A549 (cell line): Measurements from ENCODE around the gene PRTFDC1.
"Not testable (repeated sequence)": the region's sequence is repeated elsewhere in the genome, so short reads cannot be mapped to it uniquely, and the experiment has no call there.

Experiments
- CEBPB ChIP-seq, 2 experiments: fragments of >200 bp in 1 of 2; sonication (Bioruptor Twin) in 1 of 2; formaldehyde crosslinking in 1 of 2; IDR thresholded peaks; 2 replicates each; pipeline ENCODE4 v1.6.1; 2012 to 2016
- CHD2 ChIP-seq: fragments of 150-350 bp; IDR thresholded peaks from 2 replicates; pipeline ENCODE4 v1.6.1; 2014; ENCODE audit warnings: low read length; ENCODE audit not compliant: partially characterized antibody
- FOSL2 ChIP-seq, 2 experiments: fragments of 450-650 bp in 1 of 2; fragments of >200 bp in 1 of 2; sonication (Bioruptor Twin) in 1 of 2; formaldehyde crosslinking; IDR thresholded peaks; 2 replicates each; pipeline versions ENCODE4 v1.5.0 to v1.6.1; 2016 to 2020; ENCODE audit warnings: mild to moderate bottlenecking in 1 of 2, moderate library complexity in 1 of 2
- KDM1A ChIP-seq: fragments of 200-600 bp; sonication (generic); IDR thresholded peaks from 2 replicates; pipeline ENCODE4 v1.6.1; 2016; ENCODE audit warnings: low read depth, mild to moderate bottlenecking
- NR3C1 ChIP-seq: fragments of >200 bp; sonication (Bioruptor Twin); formaldehyde crosslinking; IDR thresholded peaks from 3 replicates; pipeline ENCODE4 v1.6.1; 2017
- POLR2A ChIP-seq: IDR thresholded peaks from 2 replicates; pipeline ENCODE4 v1.6.1; 2012; ENCODE audit warnings: mild to moderate bottlenecking, low read length
- TF ChIP-seq, protein P1 (sequence below): fragments of >200 bp; sonication (Bioruptor Twin); formaldehyde crosslinking; IDR thresholded peaks from 3 replicates; pipeline ENCODE4 v1.5.1; 2016

DNA sequence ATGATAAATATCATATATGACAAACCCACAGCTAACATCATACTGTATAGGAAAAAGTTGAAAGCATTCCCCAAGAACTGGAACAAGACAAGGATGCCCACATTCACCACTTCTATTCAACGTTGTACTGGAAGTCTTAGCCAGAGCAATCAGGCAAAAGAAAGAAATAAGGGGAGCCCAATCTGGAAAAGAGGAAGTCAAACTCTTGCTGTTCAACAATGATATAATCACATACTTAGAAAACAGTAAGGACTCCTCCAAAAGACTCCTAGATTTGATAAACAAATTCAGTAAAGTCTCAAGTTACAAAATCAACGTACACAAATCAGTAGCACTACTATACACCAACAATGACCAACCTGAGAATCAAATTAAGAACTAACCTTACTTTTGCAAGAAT, 114.6 kb downstream of the PRTFDC1 start:
- not testable (repeated sequence) for TF ChIP-seq CHD2; CEBPB (IDR thresholded peaks at IDR 0.05); POLR2A; NR3C1; KDM1A; FOSL2 (IDR thresholded peaks at IDR 0.05); FOSL2 (CRISPR knock-in tag; IDR thresholded peaks at IDR 0.05)
- TF ChIP-seq, protein P1, sequence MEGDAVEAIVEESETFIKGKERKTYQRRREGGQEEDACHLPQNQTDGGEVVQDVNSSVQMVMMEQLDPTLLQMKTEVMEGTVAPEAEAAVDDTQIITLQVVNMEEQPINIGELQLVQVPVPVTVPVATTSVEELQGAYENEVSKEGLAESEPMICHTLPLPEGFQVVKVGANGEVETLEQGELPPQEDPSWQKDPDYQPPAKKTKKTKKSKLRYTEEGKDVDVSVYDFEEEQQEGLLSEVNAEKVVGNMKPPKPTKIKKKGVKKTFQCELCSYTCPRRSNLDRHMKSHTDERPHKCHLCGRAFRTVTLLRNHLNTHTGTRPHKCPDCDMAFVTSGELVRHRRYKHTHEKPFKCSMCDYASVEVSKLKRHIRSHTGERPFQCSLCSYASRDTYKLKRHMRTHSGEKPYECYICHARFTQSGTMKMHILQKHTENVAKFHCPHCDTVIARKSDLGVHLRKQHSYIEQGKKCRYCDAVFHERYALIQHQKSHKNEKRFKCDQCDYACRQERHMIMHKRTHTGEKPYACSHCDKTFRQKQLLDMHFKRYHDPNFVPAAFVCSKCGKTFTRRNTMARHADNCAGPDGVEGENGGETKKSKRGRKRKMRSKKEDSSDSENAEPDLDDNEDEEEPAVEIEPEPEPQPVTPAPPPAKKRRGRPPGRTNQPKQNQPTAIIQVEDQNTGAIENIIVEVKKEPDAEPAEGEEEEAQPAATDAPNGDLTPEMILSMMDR = not testable (repeated sequence)
